ENCODE data around the gene KIF19.

DNA sequence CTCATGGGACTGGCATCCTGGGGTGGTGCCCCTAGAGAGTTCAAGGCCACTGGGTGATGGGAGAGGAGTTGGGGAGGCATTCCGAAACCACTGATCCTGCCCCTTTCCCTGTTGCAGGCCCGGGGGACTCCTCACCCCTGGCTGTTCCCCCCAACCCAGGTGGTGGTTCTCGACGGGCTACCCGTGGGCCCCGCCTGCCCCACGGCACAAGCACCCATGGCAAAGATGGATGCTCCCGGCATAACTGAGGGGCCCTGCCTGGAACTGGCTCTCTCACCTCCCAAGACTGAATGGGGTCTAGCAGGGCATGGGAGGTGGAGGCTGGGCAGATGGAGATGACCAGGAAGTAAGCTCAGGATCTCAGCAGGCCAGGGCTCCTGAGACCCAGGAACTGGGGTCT is 29.0 kb downstream of the KIF19 start:
- TF ChIP-seq, protein P1, sequence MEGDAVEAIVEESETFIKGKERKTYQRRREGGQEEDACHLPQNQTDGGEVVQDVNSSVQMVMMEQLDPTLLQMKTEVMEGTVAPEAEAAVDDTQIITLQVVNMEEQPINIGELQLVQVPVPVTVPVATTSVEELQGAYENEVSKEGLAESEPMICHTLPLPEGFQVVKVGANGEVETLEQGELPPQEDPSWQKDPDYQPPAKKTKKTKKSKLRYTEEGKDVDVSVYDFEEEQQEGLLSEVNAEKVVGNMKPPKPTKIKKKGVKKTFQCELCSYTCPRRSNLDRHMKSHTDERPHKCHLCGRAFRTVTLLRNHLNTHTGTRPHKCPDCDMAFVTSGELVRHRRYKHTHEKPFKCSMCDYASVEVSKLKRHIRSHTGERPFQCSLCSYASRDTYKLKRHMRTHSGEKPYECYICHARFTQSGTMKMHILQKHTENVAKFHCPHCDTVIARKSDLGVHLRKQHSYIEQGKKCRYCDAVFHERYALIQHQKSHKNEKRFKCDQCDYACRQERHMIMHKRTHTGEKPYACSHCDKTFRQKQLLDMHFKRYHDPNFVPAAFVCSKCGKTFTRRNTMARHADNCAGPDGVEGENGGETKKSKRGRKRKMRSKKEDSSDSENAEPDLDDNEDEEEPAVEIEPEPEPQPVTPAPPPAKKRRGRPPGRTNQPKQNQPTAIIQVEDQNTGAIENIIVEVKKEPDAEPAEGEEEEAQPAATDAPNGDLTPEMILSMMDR (IDR thresholded peaks at IDR 0.05): no peak
- no peak for TF ChIP-seq TCF7L2 (IDR thresholded peaks at IDR 0.05; ENCODE audit: low read depth, low read length)
